ENCODE data around the gene CP.

The CP gene

GRCh38 chr3:149186219-149186618 is 35.4 kb downstream of the CP start:
- DNase-seq (ENCODE audit: low read depth in 2 of 2) = no peak

- no peak for DNase-seq (ENCODE audit: low read depth in 2 of 2)
These were observed 40.4 kb downstream of the CP start for GRCh38 chr3:149181182-149181581.

- no peak for DNase-seq (ENCODE audit: low read depth in 2 of 2)
These were observed 41.5 kb downstream of the CP start for GRCh38 chr3:149180057-149180573.

GRCh38 chr3:149179220-149179619 is 42.4 kb downstream of the CP start:
- no peak for DNase-seq (ENCODE audit: low read depth in 2 of 2)

- DNase-seq (ENCODE audit: low read depth in 2 of 2) = no peak
These were observed 44.5 kb downstream of the CP start for GRCh38 chr3:149177122-149177521.

- no peak for DNase-seq (ENCODE audit: low read depth in 2 of 2)
These were observed 46.7 kb downstream of the CP start for GRCh38 chr3:149174901-149175300.

- DNase-seq (ENCODE audit: low read depth in 2 of 2) = no peak
These were observed 51.0 kb downstream of the CP start for GRCh38 chr3:149170672-149171071.

- no peak for DNase-seq (ENCODE audit: low read depth in 2 of 2)
These were observed 53.7 kb downstream of the CP start for GRCh38 chr3:149167898-149168297.

GRCh38 chr3:149163066-149163465 is 58.6 kb downstream of the CP start:
- DNase-seq (ENCODE audit: low read depth in 2 of 2) = no peak

- no peak for DNase-seq (ENCODE audit: low read depth in 2 of 2)
These were observed 59.6 kb downstream of the CP start for GRCh38 chr3:149162007-149162406.

GRCh38 chr3:149160754-149161300 is 60.8 kb downstream of the CP start:
- DNase-seq (ENCODE audit: low read depth in 2 of 2) = no peak

GRCh38 chr3:149153402-149153801 is 68.2 kb downstream of the CP start:
- no peak for DNase-seq (ENCODE audit: low read depth in 2 of 2)

- DNase-seq (ENCODE audit: low read depth in 2 of 2) = no peak
These were observed 69.2 kb downstream of the CP start for GRCh38 chr3:149152420-149152819.

GRCh38 chr3:149151843-149152242 is 69.8 kb downstream of the CP start:
- no peak for DNase-seq (ENCODE audit: low read depth in 2 of 2)

GRCh38 chr3:149150436-149150835 is 71.2 kb downstream of the CP start:
- no peak for DNase-seq (ENCODE audit: low read depth in 2 of 2)

GRCh38 chr3:149145974-149146373 is 75.7 kb downstream of the CP start:
- no peak for DNase-seq (ENCODE audit: low read depth in 2 of 2)

GRCh38 chr3:149145356-149145755 is 76.3 kb downstream of the CP start:
- no peak for DNase-seq (ENCODE audit: low read depth in 2 of 2)

GRCh38 chr3:149142682-149143081 is 78.9 kb downstream of the CP start:
- no peak for DNase-seq (ENCODE audit: low read depth in 2 of 2)

GRCh38 chr3:149134575-149134974 is 87.1 kb downstream of the CP start:
- no peak for DNase-seq (ENCODE audit: low read depth in 2 of 2)

GRCh38 chr3:149131589-149131988 is 90.0 kb downstream of the CP start:
- DNase-seq (ENCODE audit: low read depth in 2 of 2) = no peak

GRCh38 chr3:149129326-149130205 is 92.1 kb downstream of the CP start, which contains the start of gene HPS3:
TSS of gene HPS3 (plus strand) at chr3:149129638. CDS start at chr3:149129724, 86 bp downstream.
- peak; percentile 59 to 74 for DNase-seq (ENCODE audit: low read depth in 2 of 2)

- no peak for DNase-seq (ENCODE audit: low read depth in 2 of 2)
These were observed 92.8 kb downstream of the CP start for GRCh38 chr3:149128821-149129220.

All from stimulated activated CD4-positive, alpha-beta T cell treated with anti-CD3 and anti-CD28 coated beads, Interleukin-15, amount 100 ng/mL, for 48 hours (primary cell).